Right renal pelvis (tissue), 4 donors: ENCODE measurements around the gene GSTM2. TPM values are rescaled to one million over a fixed set of nuclear protein-coding genes. Genes with fewer than 3 reads are reported as not detected.

Source experiments
- DNase-seq, 4 donors: peaks; one replicate each; pipeline ENCODE4 v3.0.0-alpha.2; 2013; ENCODE audit warnings: low read depth in 4 of 4, low spot score in 3 of 4, missing footprints in 1 of 4
- polyA plus RNA-seq, 4 donors: library from polyadenylated mRNA; unstranded; fragments of 120-200 nt; gene quantifications; one replicate each; pipeline ENCODE4 v1.2.1, GENCODE V29; 2013; ENCODE audit not compliant: insufficient read length in 4 of 4

The GSTM2 gene
- 100 to 1,000 TPM; 171 to 257 (median 213) TPM for polyA plus RNA-seq

DNA sequence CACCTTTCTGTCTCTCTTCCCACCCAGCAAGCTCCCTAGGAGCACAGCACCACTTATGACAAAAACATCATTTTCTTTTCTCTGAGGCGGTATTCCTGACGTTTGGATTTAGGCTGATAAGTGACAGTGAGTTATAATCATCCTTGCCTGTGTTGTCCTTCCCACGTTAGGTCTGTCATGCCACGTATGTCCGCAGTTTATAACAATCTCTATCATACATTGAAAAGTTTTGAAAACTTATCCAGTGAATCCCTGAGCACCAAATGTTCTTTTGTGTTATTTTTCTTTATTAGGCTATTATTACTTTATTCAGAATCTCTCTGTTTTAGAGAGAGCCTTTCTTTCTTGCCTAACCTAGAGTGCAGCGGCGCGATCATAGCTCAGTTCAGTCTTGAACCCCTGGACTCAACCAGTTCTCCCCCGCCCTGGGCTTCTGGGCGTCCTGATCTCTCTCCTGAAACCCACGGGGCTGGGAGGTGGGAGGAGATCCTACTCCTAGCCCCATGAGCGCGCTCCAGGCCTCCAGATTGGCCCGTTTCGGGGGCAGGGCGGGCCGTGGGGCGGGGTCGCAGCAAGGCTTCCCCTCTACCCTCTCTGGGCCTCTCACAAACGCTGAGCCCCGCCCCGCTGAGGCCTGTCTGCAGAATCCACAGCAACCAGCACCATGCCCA lies at the start of gene GSTM2:
GSTM2 (plus strand) TSS at position 606 of the 671 bp plus-strand sequence; CDS start at position 665, 59 bp downstream.
- peak; percentile 79 to 88 (median 83) for DNase-seq

DNA sequence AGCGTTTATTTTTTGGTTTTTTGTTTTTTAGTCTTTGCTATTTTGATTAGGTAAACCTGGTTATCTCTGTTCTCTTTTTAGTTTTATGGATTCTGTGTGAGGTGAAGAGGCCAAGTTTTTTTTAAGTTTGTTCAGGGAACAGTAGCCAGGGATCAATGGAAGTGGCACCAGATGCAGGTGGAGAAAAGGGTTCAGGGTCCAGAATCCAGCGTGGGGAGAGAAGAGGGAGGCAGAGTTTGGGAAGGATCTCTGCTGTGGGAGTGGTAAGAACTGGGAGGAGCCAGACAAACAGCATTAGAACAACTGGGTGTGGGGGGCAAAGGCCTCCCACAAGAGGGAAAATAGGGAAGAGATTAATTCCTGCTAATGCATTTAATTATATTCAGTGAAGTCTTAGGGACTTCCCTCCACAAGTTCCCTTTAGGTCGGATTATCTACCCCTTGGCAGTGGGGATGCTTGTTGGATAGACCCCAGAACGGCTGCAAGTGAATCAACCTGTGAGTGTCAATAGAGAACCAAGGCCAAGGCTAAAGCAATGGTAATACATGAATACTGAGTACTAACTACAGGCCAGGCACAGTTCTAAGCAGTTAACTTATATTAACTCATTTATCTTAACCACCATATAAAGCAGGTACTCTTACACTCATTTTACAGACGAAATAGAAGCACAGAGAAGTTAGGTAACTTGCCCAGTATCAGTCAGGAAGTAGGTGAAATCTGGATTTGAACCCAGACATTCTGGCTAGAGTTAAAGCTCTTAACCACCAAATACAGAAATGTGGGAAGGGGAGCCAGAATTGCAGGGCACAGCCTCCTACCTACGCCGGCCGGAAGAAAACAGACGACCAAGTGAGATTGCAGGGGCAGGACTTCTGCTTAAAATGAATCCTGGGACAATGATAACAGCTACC lies 48.9 kb upstream of the GSTM2 start:
- DNase-seq: no peak

DNA sequence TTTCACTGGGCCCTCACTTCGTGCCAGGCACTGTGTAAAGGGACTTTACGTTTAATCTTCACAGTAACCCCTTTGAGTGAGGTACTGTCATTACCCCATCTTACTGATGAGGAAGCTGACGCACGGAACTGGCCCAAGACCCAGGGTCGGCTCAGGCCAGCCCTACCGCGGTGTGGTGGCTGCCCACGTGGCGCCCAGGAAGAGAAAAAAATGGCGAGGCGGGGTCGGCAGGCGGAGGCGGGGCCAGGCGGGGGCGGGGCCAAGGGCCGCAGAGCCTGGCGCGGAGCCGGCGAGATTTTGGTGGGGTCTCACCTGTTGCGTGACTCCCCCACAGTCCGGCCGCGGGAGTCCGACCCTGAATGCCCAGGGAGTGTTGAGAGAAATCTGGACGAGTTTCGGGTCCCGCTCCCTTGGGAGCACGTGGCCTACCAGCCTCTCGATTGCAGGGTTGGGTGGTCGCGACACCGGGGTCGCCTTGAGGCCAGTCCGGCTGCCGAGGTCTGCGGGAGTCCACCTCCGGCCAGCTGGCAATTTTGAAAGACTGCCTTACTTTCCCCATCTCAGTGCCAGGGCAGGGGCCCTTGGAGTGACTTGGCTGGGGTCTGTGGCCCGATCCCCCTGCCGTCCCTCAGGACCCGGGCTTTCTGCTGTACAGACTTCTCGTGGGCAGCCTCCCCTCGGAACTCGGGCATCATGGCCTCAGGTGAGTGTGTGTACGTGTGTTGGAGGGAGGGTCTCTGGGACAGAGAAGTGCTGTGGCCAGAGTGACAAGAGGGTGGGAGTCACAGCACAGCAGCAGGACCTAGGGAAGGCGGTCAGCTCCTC lies 48.1 kb upstream of the GSTM2 start, which contains the start of the genes AMPD2 and GNAT2:
AMPD2 (plus strand) TSS at position 262 of the 825 bp plus-strand sequence. CDS start 1,339 bp downstream, outside the sequence.
GNAT2 (minus strand) TSS at position 41 of the 825 bp plus-strand sequence. CDS start 6,746 bp downstream, outside the sequence.
- DNase-seq: peak in 2 of 4 donors; percentile 50 to 52

DNA sequence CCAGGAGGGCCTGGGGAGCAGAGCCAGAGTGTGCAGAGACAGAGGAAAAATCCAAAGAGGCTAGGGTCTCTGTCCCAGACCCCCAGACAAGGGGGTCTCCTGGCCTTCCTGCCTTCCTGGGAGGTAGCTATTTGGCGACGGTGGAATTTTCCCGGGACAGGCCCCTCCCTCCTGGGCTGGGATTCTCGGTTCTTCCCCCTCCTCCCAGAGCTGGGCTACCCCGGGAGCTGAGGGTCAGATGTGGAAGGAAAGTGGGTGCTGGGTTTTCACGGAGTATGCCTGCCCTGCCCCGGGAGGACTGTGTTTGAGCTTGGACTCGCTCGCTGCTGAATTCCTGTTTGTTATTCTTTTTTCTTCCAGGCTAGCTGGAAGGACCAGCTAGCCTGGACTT lies 47.5 kb upstream of the GSTM2 start:
- DNase-seq: no peak

GRCh38 chr1:109620841-109621286 lies 47.0 kb upstream of the GSTM2 start:
- DNase-seq: peak; percentile 80 to 86 (median 84)

- no peak for DNase-seq
Measured at GRCh38 chr1:109621379-109622136, 46.3 kb upstream of the GSTM2 start.

DNA sequence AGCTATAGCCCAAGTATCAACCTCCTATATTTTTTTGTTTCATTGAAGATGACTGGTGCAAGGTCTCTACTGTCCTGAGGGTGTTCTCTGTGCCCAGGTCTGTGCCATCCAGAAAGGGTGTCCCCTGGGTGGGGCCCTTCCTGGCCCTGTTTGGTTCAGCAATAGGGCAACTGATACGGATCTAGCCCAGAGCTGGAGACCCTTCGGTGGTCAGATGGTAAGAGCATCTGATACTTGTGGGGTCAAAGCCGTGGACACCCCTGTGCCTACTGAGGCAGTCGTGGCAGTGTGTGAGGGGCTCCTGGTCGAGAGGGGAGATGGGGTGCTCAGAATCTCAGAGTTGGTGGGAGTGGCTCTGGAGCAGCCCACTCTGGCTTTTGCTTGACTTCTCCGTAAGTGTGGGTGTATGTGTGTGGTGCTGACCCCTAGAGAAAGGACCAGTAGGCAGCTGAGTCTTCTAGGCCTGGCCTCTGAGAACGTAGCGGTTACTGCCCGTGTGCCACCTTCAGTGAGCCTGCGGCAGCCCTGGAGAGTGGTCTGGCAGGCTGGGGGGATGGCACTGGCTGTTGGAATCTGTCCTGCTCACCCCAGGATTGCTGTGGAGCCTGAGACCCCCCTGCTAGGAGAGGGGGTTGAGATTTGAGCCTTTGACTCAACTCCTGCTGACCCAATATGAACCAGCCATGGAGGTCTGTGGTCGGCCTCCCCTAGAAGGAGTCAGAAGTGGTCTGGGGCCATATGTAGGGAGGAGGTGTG lies 45.5 kb upstream of the GSTM2 start:
- DNase-seq: no peak

- no peak for DNase-seq
Measured at GRCh38 chr1:109622895-109623294, 45.0 kb upstream of the GSTM2 start.

- no peak for DNase-seq
Measured at GRCh38 chr1:109623601-109624161, 44.2 kb upstream of the GSTM2 start.

- no peak for DNase-seq
Measured at GRCh38 chr1:109624201-109625010, 43.5 kb upstream of the GSTM2 start.

DNA sequence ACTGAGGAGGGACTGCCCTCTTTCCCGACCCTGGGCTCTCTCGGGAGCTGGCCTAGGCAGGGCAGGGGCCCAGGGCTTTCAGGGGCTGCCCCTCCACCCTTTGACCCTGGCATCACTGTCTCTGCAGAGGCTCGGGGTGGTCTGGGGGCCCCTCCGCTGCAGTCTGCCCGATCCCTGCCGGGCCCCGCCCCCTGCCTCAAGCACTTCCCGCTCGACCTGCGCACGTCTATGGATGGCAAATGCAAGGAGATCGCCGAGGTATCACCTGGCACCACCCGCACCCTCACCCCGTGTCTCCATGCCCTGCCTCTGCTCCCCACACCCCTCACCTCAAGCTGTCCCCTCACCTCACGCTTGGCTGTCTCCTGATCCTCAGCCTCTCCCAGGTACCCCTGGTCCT lies 42.7 kb upstream of the GSTM2 start:
- no peak for DNase-seq

GRCh38 chr1:109625601-109626560 lies 42.0 kb upstream of the GSTM2 start:
- no peak for DNase-seq

DNA sequence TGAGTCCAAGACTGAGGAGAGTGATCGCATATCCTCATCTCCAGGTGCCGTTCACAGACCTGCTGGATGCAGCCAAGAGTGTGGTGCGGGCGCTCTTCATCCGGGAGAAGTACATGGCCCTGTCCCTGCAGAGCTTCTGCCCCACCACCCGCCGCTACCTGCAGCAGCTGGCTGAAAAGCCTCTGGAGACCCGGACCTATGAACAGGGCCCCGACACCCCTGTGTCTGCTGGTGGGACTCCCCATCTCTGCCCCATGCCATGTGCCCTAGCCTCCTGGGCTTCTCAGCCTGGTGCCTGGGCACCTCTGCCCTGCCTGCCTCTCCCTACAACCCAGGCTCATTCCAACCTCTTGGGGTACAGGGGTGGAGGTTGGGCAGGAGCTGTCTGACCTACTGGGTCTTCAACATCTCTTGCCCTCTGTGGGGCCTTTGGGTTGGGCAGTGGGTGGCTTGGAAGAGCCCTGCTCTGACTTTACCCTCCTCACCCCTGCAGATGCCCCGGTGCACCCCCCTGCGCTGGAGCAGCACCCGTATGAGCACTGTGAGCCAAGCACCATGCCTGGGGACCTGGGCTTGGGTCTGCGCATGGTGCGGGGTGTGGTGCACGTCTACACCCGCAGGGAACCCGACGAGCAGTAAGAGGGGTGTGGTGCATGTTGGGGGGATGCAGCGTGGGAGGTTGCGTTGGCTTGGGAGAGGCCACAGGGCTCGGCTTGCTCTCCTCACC lies 41.0 kb upstream of the GSTM2 start:
- no peak for DNase-seq

DNA sequence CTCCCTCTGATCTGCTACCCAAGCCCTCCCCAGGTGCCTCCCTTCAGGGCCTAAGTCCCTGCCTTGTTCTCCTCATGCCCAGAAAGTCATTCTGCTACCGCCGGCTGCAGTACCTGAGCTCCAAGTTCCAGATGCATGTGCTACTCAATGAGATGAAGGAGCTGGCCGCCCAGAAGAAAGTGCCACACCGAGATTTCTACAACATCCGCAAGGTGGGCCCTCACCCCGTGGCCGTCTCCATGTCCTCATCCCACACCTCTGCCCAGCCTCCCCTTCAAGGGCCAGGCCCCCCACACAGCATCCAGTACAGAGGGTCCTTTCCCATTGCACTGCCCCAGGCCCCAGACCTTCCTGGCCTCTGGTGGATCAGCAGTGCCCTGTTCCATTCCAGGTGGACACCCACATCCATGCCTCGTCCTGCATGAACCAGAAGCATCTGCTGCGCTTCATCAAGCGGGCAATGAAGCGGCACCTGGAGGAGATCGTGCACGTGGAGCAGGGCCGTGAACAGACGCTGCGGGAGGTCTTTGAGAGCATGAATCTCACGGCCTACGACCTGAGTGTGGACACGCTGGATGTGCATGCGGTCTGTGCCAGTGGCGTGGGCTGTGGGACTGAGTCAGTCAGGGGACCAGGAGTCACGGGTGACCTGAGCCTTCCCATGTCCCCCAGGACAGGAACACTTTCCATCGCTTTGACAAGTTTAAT lies 40.0 kb upstream of the GSTM2 start:
- no peak for DNase-seq

DNA sequence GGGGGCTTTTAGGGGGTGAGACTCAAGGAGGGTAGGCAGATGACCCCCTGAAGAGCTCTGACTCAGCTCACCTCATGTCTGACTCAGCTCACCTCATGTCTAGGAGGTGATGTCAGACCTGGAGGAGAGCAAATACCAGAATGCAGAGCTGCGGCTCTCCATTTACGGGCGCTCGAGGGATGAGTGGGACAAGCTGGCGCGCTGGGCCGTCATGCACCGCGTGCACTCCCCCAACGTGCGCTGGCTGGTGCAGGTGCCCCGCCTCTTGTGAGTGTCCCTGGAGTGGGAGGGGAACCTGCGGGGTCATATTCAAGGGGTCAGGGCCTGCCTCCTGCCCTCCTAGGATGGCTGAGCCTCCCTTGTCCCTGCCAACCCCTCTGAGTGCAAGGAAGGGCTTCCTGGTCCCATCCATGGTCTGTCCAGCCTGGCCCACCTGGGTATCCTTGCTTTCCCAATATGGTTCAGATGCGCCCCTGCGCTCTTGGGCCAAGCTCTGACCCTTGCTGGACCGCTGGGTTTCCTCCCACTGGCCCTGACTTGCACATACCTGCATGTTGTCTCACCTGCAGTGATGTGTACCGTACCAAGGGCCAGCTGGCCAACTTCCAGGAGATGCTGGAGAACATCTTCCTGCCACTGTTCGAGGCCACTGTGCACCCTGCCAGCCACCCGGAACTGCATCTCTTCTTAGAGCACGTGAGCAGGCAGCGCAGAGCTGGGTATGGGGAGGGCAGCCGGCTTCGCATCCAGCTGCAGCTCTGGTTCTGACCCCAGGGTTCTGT lies 39.1 kb upstream of the GSTM2 start:
- no peak for DNase-seq
